HL-60 (cell line): ENCODE measurements around the gene PRPF18.

Experiments
- POLR2AphosphoS5 ChIP-seq: IDR thresholded peaks from 2 replicates; pipeline ENCODE4 v1.6.1; 2012; ENCODE audit warnings: low read depth
- TF ChIP-seq, protein P1 (sequence below): IDR thresholded peaks from one replicate; pipeline ENCODE4 v1.5.1; 2011; ENCODE audit warnings: low read length, control low read depth, inconsistent platforms; ENCODE audit not compliant: insufficient read depth
- TF ChIP-seq, protein P2 (sequence below): IDR thresholded peaks from 2 replicates; pipeline ENCODE4 v1.6.1; 2012; ENCODE audit warnings: low read depth; ENCODE audit not compliant: insufficient replicate concordance

DNA sequence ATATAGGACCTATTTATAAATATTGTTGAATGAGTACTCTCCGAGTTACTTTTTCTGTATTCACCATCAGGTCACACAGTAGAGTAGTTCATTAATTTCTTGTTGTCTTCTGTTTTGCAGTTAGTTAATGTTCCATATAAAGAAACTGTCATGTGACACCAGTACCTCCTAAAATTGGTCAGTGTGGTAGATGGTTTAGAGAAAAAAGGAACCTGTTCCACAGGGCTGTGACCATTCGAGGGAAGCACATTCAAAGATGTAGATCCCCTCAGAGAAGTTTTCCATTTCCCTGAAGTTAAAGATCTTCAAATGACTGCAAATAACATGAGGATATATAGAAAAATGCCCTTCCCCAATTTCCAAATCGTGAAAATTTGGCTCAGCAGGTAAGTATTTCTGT lies 45.7 kb downstream of the PRPF18 start:
- TF ChIP-seq POLR2AphosphoS5 = no peak
- TF ChIP-seq, protein P1, sequence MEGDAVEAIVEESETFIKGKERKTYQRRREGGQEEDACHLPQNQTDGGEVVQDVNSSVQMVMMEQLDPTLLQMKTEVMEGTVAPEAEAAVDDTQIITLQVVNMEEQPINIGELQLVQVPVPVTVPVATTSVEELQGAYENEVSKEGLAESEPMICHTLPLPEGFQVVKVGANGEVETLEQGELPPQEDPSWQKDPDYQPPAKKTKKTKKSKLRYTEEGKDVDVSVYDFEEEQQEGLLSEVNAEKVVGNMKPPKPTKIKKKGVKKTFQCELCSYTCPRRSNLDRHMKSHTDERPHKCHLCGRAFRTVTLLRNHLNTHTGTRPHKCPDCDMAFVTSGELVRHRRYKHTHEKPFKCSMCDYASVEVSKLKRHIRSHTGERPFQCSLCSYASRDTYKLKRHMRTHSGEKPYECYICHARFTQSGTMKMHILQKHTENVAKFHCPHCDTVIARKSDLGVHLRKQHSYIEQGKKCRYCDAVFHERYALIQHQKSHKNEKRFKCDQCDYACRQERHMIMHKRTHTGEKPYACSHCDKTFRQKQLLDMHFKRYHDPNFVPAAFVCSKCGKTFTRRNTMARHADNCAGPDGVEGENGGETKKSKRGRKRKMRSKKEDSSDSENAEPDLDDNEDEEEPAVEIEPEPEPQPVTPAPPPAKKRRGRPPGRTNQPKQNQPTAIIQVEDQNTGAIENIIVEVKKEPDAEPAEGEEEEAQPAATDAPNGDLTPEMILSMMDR = no peak
- TF ChIP-seq, protein P2, sequence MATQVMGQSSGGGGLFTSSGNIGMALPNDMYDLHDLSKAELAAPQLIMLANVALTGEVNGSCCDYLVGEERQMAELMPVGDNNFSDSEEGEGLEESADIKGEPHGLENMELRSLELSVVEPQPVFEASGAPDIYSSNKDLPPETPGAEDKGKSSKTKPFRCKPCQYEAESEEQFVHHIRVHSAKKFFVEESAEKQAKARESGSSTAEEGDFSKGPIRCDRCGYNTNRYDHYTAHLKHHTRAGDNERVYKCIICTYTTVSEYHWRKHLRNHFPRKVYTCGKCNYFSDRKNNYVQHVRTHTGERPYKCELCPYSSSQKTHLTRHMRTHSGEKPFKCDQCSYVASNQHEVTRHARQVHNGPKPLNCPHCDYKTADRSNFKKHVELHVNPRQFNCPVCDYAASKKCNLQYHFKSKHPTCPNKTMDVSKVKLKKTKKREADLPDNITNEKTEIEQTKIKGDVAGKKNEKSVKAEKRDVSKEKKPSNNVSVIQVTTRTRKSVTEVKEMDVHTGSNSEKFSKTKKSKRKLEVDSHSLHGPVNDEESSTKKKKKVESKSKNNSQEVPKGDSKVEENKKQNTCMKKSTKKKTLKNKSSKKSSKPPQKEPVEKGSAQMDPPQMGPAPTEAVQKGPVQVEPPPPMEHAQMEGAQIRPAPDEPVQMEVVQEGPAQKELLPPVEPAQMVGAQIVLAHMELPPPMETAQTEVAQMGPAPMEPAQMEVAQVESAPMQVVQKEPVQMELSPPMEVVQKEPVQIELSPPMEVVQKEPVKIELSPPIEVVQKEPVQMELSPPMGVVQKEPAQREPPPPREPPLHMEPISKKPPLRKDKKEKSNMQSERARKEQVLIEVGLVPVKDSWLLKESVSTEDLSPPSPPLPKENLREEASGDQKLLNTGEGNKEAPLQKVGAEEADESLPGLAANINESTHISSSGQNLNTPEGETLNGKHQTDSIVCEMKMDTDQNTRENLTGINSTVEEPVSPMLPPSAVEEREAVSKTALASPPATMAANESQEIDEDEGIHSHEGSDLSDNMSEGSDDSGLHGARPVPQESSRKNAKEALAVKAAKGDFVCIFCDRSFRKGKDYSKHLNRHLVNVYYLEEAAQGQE = no peak
